IPS DF 19.7 (cell line): ENCODE measurements around the gene ABRACL.

Experiments used
- DNase-seq: peaks from one replicate; pipeline ENCODE4 v3.0.0-alpha.2; 2013; ENCODE audit warnings: low read depth, low spot score

Gene ABRACL

GRCh38 chr6:139054001-139054400, 25.5 kb downstream of the ABRACL start:
- DNase-seq = no peak

- no peak for DNase-seq
Measured at GRCh38 chr6:139055709-139056108, 27.2 kb downstream of the ABRACL start.

- DNase-seq = no peak
Measured at GRCh38 chr6:139058029-139058428, 29.5 kb downstream of the ABRACL start.

- DNase-seq = no peak
Measured at GRCh38 chr6:139060332-139060731, 31.8 kb downstream of the ABRACL start.

- no peak for DNase-seq
Measured at GRCh38 chr6:139062932-139063646, 34.5 kb downstream of the ABRACL start.

- DNase-seq = no peak
Measured at GRCh38 chr6:139064981-139065665, 36.6 kb downstream of the ABRACL start.

GRCh38 chr6:139066080-139066479, 37.5 kb downstream of the ABRACL start:
- DNase-seq = no peak

- DNase-seq = no peak
Measured at GRCh38 chr6:139068846-139069245, 40.3 kb downstream of the ABRACL start.

- DNase-seq = no peak
Measured at GRCh38 chr6:139073118-139073517, 44.6 kb downstream of the ABRACL start.

GRCh38 chr6:139079018-139079417, 50.5 kb downstream of the ABRACL start:
- DNase-seq = no peak

GRCh38 chr6:139080255-139080920, 51.8 kb downstream of the ABRACL start:
- DNase-seq = no peak

GRCh38 chr6:139081471-139081870, 52.9 kb downstream of the ABRACL start:
- DNase-seq = no peak

GRCh38 chr6:139082370-139082769, 53.8 kb downstream of the ABRACL start:
- DNase-seq = no peak

GRCh38 chr6:139091826-139092225, 63.3 kb downstream of the ABRACL start:
- DNase-seq = no peak
